ENCODE data around the gene CCSER1.

DNA sequence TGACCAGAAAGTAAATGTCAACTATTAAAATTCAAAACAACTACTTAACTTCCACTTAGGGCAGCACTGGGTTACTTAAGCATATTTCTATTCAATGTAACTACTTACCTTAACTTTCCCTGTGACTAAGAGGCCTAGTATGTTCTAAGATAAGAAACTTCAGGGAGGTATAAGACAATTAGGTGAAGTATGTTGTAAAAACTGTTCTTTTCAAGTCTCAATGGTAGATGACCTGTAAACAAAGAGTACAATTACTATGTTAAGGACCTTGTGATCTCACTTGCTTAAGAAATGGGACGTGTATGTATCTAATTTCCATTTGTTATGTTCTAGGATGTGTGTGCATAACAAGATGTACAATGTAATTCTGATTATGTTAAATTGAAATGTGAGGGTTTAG is 960.5 kb downstream of the CCSER1 start:
- TF ChIP-seq, protein P1, sequence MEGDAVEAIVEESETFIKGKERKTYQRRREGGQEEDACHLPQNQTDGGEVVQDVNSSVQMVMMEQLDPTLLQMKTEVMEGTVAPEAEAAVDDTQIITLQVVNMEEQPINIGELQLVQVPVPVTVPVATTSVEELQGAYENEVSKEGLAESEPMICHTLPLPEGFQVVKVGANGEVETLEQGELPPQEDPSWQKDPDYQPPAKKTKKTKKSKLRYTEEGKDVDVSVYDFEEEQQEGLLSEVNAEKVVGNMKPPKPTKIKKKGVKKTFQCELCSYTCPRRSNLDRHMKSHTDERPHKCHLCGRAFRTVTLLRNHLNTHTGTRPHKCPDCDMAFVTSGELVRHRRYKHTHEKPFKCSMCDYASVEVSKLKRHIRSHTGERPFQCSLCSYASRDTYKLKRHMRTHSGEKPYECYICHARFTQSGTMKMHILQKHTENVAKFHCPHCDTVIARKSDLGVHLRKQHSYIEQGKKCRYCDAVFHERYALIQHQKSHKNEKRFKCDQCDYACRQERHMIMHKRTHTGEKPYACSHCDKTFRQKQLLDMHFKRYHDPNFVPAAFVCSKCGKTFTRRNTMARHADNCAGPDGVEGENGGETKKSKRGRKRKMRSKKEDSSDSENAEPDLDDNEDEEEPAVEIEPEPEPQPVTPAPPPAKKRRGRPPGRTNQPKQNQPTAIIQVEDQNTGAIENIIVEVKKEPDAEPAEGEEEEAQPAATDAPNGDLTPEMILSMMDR (IDR thresholded peaks at IDR 0.05) = no peak
- TF ChIP-seq EZH2 (IDR thresholded peaks at IDR 0.05; ENCODE audit: borderline replicate concordance, insufficient read depth, low read depth, low read length, poor library complexity, severe bottlenecking) = no peak

All from B cell (primary cell).